ENCODE data around the gene DOLPP1.

DNA sequence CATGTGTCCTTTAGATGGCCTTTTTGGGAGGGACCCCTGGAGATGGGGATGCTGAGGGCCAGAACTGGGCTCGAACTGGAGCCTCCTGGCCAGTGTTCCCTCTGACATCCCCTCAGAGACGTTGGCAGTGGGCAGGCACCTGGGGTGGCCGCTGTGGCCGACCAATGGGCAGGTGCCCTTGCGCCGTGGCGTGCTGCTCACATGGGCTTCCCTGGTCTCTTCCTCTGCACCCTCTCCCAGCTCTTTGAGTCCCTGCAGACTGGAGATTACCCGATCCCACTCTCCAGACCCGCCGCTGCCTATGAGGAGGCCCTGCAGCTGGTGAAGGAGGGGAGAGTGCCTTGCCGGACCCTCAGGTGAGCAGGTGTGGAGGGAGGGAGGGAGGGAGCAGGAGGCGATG lies 19.9 kb upstream of the DOLPP1 start:
- TF ChIP-seq, protein P1, sequence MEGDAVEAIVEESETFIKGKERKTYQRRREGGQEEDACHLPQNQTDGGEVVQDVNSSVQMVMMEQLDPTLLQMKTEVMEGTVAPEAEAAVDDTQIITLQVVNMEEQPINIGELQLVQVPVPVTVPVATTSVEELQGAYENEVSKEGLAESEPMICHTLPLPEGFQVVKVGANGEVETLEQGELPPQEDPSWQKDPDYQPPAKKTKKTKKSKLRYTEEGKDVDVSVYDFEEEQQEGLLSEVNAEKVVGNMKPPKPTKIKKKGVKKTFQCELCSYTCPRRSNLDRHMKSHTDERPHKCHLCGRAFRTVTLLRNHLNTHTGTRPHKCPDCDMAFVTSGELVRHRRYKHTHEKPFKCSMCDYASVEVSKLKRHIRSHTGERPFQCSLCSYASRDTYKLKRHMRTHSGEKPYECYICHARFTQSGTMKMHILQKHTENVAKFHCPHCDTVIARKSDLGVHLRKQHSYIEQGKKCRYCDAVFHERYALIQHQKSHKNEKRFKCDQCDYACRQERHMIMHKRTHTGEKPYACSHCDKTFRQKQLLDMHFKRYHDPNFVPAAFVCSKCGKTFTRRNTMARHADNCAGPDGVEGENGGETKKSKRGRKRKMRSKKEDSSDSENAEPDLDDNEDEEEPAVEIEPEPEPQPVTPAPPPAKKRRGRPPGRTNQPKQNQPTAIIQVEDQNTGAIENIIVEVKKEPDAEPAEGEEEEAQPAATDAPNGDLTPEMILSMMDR (IDR thresholded peaks at IDR 0.05; ENCODE audit: insufficient read depth, low read length): no peak
- TF ChIP-seq GABPA (IDR thresholded peaks at IDR 0.05; ENCODE audit: low read depth): no peak
